NT2/D1 (cell line): ENCODE results near the gene GPR32.

Experiments used
- SUZ12 ChIP-seq: IDR thresholded peaks from 2 replicates; pipeline ENCODE4 v1.6.1; 2011; ENCODE audit not compliant: insufficient read length, insufficient read depth; ENCODE audit errors: extremely low read depth
- YY1 ChIP-seq: IDR thresholded peaks from 2 replicates; pipeline ENCODE4 v1.6.1; 2011; ENCODE audit not compliant: insufficient read length, insufficient read depth

DNA sequence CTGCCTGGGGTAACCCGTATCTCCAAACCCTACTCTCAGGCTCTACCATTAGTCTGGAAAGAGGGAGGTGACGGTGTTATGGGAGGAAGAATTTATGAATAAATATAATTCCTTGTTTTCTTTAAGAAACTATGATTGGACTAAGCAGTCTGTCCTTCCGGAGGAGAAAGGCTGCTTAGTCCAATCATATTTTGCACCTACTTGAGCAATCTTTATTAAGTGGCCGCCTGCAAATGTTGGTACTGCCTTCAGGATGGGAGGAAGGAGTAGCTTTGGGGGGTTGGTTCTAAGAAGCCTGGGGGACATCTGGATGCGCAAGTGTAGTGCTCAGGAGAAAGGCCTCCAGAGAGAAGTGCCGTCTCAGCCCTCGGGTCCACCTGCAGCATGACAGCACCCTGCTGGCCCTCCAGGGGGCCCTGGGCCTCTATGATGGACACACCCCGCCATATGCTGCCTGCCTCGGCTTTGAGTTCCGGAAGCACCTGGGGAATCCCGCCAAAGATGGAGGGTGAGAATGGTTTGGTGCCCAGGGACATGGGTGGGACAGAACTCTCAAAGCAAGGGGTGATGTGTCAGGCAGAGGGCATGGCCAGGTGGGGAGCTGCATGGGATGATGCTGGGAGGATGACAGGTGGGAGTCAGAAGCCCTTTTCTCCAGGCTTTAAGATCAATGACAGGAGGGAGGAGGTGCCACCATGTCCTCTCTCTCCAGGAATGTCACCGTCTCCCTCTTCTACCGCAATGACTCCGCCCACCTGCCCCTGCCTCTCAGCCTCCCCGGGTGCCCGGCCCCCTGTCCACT, 24.0 kb downstream of the GPR32 start:
- TF ChIP-seq YY1: no peak
- no peak for TF ChIP-seq SUZ12
